AG04449 (cell line): ENCODE data around the gene TMEM8B.

ENCODE experiments used
- CTCF ChIA-PET: fragments of 350-600 bp; formaldehyde crosslinking; extraction: SDS; loops from one replicate; lab custom pipeline; 2021; ENCODE audit warnings: antibody characterized with exemption; lab: Yijun Ruan, JAX
- POLR2A ChIA-PET: fragments of 400-600, 350-600 bp; formaldehyde crosslinking; extraction: SDS; loops from one replicate; lab custom pipeline; 2020; ENCODE audit warnings: antibody characterized with exemption, inconsistent platforms; lab: Yijun Ruan, JAX
- DNase-seq: peaks from one replicate; pipeline ENCODE4 v3.0.0-alpha.2; 2010; ENCODE audit warnings: low read depth, low spot score
- H3K4me3 ChIP-seq: 2 replicates; pipeline ENCODE4 v1.5.1; 2011; ENCODE audit warnings: low read depth, mild to moderate bottlenecking, control low read depth, low read length
- CTCF ChIP-seq: IDR thresholded peaks from one replicate; pipeline ENCODE4 v1.5.1; 2011; ENCODE audit warnings: mild to moderate bottlenecking, moderate library complexity, low read length, control low read depth, inconsistent platforms; ENCODE audit not compliant: insufficient read depth; ENCODE audit errors: missing control alignments

The TMEM8B gene

GRCh38 chr9:35907711-35908503, 78.9 kb downstream of the TMEM8B start:
- CTCF ChIA-PET = interaction anchor here (0.6 to 12.6 kb wide), 13 partner anchors 15 to 190 kb away, joined by 3 to 207 read pairs (median 15); no protein-coding TSS in a partner anchor
- peak overlapping the region; percentile 36 for H3K4me3 ChIP-seq
- TF ChIP-seq CTCF = no peak
- DNase-seq = peak; percentile 37
- POLR2A ChIA-PET = interaction anchor here (1.2 to 2.6 kb wide), 7 partner anchors 13 to 129 kb away, joined by 4 to 15 read pairs (median 6); partner anchors contain the start of gene RECK

- no peak for TF ChIP-seq CTCF
- ChIA-PET POLR2A (no interaction called here), CTCF (interaction anchor here (0.6 to 12.6 kb wide), 6 partner anchors 14 to 190 kb away, joined by 3 to 137 read pairs (median 31); no protein-coding TSS in a partner anchor)
- no peak overlapping the region for H3K4me3 ChIP-seq
- no peak for DNase-seq
These were observed 79.6 kb downstream of the TMEM8B start for GRCh38 chr9:35908504-35909125.

- no peak for TF ChIP-seq CTCF
- CTCF ChIA-PET = interaction anchor here (4.0 to 12.6 kb wide), 4 partner anchors 14 to 119 kb away, joined by 27 to 137 read pairs (median 37); no protein-coding TSS in a partner anchor
- no peak within 1 kb of the TSS for H3K4me3 ChIP-seq
- DNase-seq = no peak
- POLR2A ChIA-PET = no interaction called here
These were observed 80.2 kb downstream of the TMEM8B start, which contains the start of gene SPAAR for GRCh38 chr9:35909274-35909673. SPAAR (plus strand) TSS chr9:35909490; CDS start chr9:35910464, 974 bp downstream.

- POLR2A ChIA-PET = no interaction called here
- no peak overlapping the region for H3K4me3 ChIP-seq
- CTCF ChIA-PET = interaction anchor here (1.0 to 12.6 kb wide), 15 partner anchors 8 to 175 kb away, joined by 3 to 137 read pairs (median 6); no protein-coding TSS in a partner anchor
- DNase-seq = no peak
- no peak for TF ChIP-seq CTCF
These were observed 80.9 kb downstream of the TMEM8B start for GRCh38 chr9:35909687-35910612.

GRCh38 chr9:35910613-35911359, 81.8 kb downstream of the TMEM8B start:
- DNase-seq = no peak
- CTCF ChIA-PET = interaction anchor here (0.6 to 12.6 kb wide), 31 partner anchors 9 to 180 kb away, joined by 3 to 137 read pairs (median 4); partner anchors contain the start of gene HINT2
- TF ChIP-seq CTCF = peak; percentile 41
- POLR2A ChIA-PET = no interaction called here
- H3K4me3 ChIP-seq = no peak overlapping the region
